ENCODE measurements around the gene MIOS. TPM values are rescaled to one million over a fixed set of nuclear protein-coding genes. Genes with fewer than 3 reads are reported as not detected.
A peak's percentile ranks its signal among the peaks of the same experiment; 100 is the strongest.

MIOS gene
- total RNA-seq (2014; rRNA removed) (18.6 and 26.6 TPM in 2 replicates), Bru-seq, nascent RNA (percentile 81 among the genes with signal in this experiment), BruChase-seq, experiment 1, labeled RNA remaining after a 6-hour chase (percentile 77 among the genes with signal in this experiment), BruChase-seq, experiment 2, labeled RNA remaining after a 2-hour chase (percentile 79 among the genes with signal in this experiment)
- long read RNA-seq, transcript MIOS-202 (12 exons, 3,095 nt) = major isoform, 17 of 104 reads
- long read RNA-seq, transcript MIOS-201 (13 exons, 3,453 nt) = minor isoform, 11 of 104 reads
- long read RNA-seq, partial matches to known transcripts = 24 of 104 reads
- long read RNA-seq, other reads (novel, unspliced or antisense) = 46 of 104 reads

GRCh38 chr7:7566651-7567611 lies at the start of gene MIOS:
TSS of gene MIOS (plus strand) at chr7:7566884. CDS start at chr7:7572476, 5,592 bp downstream.
- CTCF ChIA-PET = no interaction called here

DNA sequence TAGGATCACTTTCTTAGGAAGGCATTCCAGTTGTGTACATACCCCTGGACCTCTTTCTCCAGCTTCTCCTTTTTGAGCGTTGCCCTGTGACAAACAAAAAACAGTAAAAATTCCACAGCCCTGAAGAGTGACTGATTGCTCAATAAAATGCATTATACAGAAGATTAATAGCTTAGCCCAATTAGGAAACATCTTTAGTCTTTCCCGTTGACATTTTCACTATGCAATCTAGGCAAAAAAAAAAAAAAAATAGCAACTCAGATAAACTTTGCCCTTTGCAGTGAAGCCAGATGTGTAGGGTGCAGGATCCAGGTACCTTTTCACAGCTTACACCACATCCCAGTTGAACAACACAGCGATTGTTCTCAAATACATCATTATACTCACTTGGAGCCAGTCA lies 48.9 kb upstream of the MIOS start:
- Histone ChIP-seq H4K20me1 (ENCODE audit: low read length) (no peaks in the 10 kb centered on the region), H3K4me1 (ENCODE audit: insufficient read depth, low read length) (peaks cover 10% of the 10 kb centered on the region), H3F3A (ENCODE audit: low read length, unreplicated experiment) (no peaks in the 10 kb centered on the region), H3K9me2 (replicated peaks; ENCODE audit: low read length) (no peaks in the 10 kb centered on the region), H3K79me2 (ENCODE audit: low read length) (no peaks in the 10 kb centered on the region), H3K27ac (ENCODE audit: low read length) (no peak overlapping the region), H3K36me3 (ENCODE audit: low read depth, low read length) (no peaks in the 10 kb centered on the region), H3K4me2 (ENCODE audit: low read length) (no peak overlapping the region), H3K9me3 (ENCODE audit: low read length) (no peaks in the 10 kb centered on the region), H2AFZ (ENCODE audit: low read length) (no peak overlapping the region), H3K4me3 (ENCODE audit: low read length) (no peak overlapping the region), H3K9ac (ENCODE audit: low read length) (no peak overlapping the region), H3K27me3 (ENCODE audit: low read length) (no peaks in the 10 kb centered on the region)
- intact Hi-C loops (cut with micrococcal nuclease) = no loop called here
- TF ChIP-seq CTCF (conservative IDR thresholded peaks at IDR 0.05; ENCODE audit: low read depth, low read length) = no peak
- TF ChIP-seq EZH2 (IDR thresholded peaks at IDR 0.05; ENCODE audit: low read length, unreplicated experiment) = no peak
- no peak for TF ChIP-seq EZH2phosphoT487 (IDR thresholded peaks at IDR 0.05; ENCODE audit: borderline replicate concordance, low read length)
- POLR2A ChIA-PET (ENCODE audit: unreplicated experiment) = no interaction called here
- CTCF ChIA-PET = no interaction called here
- no TSS peak for BruUV-seq (replicated peaks)
- ATAC-seq (no peak), DNase-seq (no peak)

More at GRCh38 chr7:7566651-7567611, at the start of gene MIOS:
- TF ChIP-seq EZH2 (IDR thresholded peaks at IDR 0.05; ENCODE audit: low read length, unreplicated experiment) (no peak), CTCF (conservative IDR thresholded peaks at IDR 0.05; ENCODE audit: low read depth, low read length) (no peak), EZH2phosphoT487 (IDR thresholded peaks at IDR 0.05; ENCODE audit: borderline replicate concordance, low read length) (no peak)
- no TSS peak for BruUV-seq (replicated peaks)
- Histone ChIP-seq H3K4me1 (ENCODE audit: insufficient read depth, low read length) (peaks cover 57% of the 10 kb centered on the region), H3K9ac (ENCODE audit: low read length) (peak within 1 kb of the TSS; percentile 89), H3K4me3 (ENCODE audit: low read length) (peak within 1 kb of the TSS; percentile 86), H3K79me2 (ENCODE audit: low read length) (peaks cover 48% of the 10 kb centered on the region), H3K36me3 (ENCODE audit: low read depth, low read length) (no peaks in the 10 kb centered on the region), H3K27me3 (ENCODE audit: low read length) (no peaks in the 10 kb centered on the region), H3K27ac (ENCODE audit: low read length) (peak within 1 kb of the TSS; percentile 95), H2AFZ (ENCODE audit: low read length) (peak within 1 kb of the TSS; percentile 91), H4K20me1 (ENCODE audit: low read length) (no peaks in the 10 kb centered on the region), H3K9me3 (ENCODE audit: low read length) (no peaks in the 10 kb centered on the region), H3F3A (ENCODE audit: low read length, unreplicated experiment) (peaks cover 6% of the 10 kb centered on the region), H3K9me2 (replicated peaks; ENCODE audit: low read length) (no peaks in the 10 kb centered on the region), H3K4me2 (ENCODE audit: low read length) (peak within 1 kb of the TSS; percentile 97)
- intact Hi-C loops (cut with micrococcal nuclease) = loop anchor here (2.0 kb wide), 1 partner anchor 74 kb away; the partner anchor contains the start of gene UMAD1
- DNase-seq (peak; percentile 81), ATAC-seq (peak; percentile 74)
- POLR2A ChIA-PET (ENCODE audit: unreplicated experiment) = interaction anchor here (0.6 to 0.7 kb wide), 3 partner anchors 44 to 291 kb away, joined by 3 to 7 read pairs (median 4); no protein-coding TSS in a partner anchor
